GM19043 (cell line): ENCODE measurements around the gene NELFCD.

ENCODE experiments used
- ATAC-seq: cut with Tn5 transposase; IDR thresholded peaks from one replicate; pipeline ENCODE4 v1.9.1; 2021; ENCODE audit warnings: low read depth; ENCODE audit not compliant: unreplicated experiment

NELFCD gene

DNA sequence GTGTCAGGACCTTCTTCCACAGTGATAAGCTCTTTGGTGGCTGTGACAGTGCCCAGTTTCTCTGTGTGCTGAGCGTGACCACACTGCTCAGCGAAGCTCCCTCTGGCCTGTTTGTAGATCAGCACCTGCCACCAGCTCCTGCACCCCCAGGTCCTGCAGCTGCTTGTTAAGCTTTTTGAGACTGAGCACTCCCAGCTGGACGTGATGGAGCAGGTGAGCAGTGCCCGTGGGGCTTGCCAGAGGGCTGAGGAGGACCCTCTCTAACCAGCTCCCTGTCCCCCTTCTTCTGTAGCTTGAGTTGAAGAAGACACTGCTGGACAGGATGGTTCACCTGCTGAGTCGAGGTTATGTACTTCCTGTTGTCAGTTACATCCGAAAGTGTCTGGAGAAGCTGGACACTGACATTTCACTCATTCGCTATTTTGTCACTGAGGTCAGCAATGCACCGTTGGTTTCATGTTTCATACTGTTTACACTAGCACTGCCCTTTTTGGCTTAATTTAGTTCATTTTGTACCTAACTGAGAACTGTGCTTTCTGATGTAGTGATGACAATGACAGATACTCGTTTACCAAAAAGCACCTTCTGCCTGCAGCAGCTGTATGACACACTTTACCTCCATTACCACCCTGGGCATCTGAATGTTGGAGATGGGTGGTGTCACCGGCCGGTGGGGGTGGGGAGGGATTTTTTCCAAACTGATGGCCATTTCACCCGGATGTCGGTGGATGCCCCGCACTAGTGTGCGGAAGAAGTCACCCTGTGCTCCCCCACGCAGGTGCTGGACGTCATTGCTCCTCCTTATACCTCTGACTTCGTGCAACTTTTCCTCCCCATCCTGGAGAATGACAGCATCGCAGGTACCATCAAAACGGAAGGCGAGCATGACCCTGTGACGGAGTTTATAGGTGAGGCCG, 12.5 kb downstream of the NELFCD start:
- no peak for ATAC-seq

DNA sequence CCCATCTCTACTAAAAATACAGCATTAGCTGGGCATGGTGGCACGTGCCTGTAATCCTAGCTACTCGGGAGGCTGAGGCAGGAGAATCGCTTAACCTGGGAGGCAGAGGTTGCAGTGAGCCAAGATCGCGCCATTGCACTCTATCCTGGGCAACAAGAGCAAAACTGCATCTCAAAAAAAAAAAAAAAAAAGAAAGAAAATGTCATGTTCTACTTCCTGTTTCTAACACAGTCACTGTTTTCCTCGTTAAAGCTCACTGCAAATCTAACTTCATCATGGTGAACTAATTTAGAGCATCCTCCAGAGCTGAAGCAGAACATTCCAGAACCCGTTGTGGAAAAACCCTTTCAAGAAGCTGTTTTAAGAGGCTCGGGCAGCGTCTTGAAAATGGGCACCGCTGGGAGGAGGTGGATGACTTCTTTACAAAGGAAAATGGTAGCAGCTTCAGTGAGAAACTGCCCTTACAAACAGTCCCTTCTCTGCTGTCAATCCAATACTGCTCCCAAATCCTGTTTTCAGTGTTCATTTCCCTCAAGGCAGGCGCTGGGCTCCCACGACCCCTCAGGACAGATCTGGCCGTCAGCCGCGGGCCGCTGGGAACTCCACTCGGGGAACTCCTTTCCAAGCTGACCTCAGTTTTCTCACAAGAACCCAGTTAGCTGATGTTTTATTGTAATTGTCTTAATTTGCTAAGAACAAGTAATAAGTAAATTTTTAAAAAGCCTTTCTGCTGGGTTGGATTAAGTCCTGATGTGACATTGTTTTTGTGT, 13.5 kb downstream of the NELFCD start:
- ATAC-seq = no peak

DNA sequence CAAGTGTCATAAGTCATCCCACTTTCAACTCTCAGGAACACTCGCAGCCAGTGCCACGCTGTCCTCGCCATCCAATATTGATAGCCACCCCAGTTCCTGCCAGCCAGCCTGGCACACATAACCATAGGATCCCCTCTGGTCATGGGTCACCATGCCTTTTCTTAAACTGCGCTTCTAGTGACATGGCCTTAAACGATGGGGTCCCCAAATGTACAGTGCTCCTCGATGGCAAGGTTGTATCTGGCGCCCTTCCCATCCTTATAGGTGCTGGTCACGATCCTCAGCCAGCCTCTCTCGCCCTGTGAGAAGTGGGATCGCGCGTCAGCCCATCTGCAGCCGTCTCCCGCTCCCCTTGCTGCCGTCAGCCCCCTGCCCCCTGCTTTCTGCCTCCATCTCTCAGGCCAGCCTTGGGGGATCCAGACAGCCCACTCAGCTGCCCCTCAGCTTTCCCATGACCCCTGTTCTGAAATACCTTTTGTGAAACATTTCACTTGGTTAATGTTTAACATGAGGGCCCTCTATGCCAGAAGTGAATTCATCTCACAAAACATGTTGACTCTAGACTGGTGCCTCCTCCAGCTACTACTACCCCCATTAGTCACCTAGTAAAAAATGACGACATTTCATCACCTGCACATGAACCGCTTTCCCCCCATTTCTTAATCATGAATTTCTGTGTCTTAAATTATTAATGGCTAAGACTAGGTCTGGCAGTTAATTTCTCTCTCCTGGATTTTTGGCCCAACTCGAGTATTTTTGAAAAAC, 14.6 kb downstream of the NELFCD start:
- ATAC-seq = no peak

DNA sequence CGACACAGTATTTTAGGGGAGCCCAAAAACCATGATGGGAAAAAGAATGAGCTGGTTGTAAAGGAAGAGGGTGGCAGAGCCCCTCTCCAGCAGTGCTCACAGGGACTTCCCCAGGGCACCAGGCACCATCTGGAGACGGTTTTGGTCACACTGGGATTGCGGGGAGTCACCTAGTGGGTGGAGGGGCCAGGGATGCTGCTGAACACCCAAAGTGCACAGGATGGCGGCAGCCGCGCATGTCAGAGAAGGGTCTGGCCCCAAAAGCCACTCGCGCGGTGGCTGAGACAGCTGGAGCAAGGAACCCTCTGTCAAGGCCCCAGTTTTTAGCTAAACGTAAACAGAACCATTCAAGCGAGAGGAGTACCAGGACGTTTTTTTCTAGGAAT, 15.2 kb downstream of the NELFCD start:
- no peak for ATAC-seq

GRCh38 chr20:58997141-58997770, 16.2 kb downstream of the NELFCD start:
- ATAC-seq = no peak

GRCh38 chr20:58998656-58999055, 17.6 kb downstream of the NELFCD start:
- no peak for ATAC-seq

GRCh38 chr20:59000326-59000725, 19.3 kb downstream of the NELFCD start:
- ATAC-seq = no peak

- ATAC-seq = no peak
Observed at GRCh38 chr20:59001068-59001448, 20.0 kb downstream of the NELFCD start.

DNA sequence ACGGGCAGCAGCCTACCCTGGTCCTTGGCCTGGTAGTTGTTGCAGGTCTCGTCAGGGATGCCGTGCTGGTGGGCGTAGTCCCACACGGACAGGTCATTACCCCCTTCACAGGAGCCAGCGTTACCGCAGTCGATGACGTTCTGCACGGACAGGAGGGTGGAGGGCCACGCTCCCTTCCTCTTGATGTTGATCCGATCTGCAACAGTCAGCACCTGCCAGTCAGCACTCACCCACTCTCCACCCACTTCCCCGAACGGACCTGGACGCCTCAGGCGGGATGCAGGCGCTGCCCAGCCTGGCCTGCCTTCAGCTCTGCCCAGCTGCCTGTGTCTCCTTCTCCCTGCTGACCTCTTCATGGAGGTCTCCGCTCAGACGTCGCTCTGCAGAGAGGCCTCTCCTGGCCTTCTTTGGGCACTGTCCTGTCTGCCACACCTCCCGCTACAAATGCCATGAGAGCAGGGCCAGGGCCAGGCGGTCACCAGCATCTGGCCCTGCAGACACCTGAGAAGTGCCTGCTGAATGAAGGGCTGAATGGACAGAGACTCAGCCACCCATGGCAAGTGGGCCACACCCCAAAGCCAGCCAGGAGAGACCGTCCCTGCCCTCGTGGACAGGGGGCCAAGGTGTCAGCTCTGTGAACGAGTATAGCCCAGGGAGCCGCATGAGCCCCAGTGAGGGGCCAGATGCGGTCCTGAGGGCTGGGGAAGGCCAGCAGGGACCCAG, 20.6 kb downstream of the NELFCD start:
- no peak for ATAC-seq

DNA sequence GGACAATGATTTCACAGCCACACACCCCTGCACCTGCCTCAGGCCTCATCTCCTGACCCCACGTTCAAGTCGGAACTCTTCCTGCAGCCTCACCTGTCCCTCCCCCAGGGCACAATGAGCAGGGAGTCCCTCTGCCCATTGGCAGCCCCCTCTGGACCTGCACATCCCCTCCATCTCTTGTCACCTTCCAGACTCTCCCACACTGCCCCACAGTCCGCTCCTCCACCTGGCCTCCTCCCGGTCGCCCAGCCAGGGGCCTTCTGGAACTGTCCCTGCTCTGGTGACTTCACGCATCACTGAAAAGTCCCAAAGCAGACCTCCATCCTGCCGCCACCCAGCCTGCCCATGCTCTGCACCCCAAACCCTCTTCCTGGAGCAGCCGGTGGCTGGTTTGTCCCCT, 21.3 kb downstream of the NELFCD start:
- ATAC-seq = no peak

GRCh38 chr20:59002874-59003399, 21.9 kb downstream of the NELFCD start:
- no peak for ATAC-seq

DNA sequence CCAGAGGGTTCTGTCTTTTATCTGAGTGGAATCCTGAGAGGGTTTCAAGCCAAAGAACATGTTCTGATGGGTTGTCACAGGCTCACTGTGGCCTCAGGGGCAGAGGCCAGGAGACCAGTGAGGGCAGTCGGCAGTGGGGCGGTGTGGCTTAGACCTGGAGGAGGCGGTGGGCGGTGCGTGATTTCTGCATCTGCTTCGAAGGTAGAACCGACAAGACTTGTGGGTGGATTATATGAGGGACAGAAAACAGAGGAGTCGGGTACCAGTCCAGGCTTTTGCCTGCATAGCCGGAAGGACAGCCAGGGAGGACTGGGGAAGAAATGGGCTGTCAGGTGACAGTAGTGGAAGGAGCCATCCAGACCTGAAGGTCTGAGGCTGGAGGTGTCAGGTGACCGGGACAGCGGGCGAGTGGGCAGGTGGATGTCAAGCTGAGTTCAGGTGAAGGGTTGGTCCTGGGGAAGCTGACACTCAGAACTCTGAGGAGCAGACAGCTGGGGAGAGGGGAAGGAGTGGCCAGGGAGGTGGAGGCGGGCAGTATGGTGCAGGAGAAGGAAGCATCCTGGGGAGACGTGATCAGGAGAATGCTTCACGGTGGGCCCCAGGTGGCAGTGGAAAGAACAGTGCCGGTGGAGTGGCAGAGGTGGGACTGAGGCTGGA, 22.9 kb downstream of the NELFCD start:
- ATAC-seq = no peak

DNA sequence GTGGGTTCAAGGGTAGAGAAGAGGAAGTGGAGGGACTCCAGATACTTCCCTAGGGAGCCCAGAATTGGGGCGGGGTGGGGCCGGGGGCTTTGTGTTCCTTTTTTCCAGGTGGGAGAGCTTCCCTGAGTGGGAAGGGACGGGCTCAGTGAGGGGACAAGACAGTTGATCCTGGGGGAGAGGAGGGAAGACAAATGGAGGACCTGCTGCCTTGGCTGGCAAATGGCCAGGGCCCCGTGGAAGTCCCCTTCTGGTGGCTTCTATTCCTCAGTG, 23.4 kb downstream of the NELFCD start:
- ATAC-seq = no peak

- peak; percentile 55 for ATAC-seq
Observed at GRCh38 chr20:59004763-59005522, 23.9 kb downstream of the NELFCD start.

GRCh38 chr20:59005523-59006166, 24.6 kb downstream of the NELFCD start:
- no peak for ATAC-seq

- ATAC-seq = no peak
Observed at GRCh38 chr20:59006167-59006863, 25.3 kb downstream of the NELFCD start.

DNA sequence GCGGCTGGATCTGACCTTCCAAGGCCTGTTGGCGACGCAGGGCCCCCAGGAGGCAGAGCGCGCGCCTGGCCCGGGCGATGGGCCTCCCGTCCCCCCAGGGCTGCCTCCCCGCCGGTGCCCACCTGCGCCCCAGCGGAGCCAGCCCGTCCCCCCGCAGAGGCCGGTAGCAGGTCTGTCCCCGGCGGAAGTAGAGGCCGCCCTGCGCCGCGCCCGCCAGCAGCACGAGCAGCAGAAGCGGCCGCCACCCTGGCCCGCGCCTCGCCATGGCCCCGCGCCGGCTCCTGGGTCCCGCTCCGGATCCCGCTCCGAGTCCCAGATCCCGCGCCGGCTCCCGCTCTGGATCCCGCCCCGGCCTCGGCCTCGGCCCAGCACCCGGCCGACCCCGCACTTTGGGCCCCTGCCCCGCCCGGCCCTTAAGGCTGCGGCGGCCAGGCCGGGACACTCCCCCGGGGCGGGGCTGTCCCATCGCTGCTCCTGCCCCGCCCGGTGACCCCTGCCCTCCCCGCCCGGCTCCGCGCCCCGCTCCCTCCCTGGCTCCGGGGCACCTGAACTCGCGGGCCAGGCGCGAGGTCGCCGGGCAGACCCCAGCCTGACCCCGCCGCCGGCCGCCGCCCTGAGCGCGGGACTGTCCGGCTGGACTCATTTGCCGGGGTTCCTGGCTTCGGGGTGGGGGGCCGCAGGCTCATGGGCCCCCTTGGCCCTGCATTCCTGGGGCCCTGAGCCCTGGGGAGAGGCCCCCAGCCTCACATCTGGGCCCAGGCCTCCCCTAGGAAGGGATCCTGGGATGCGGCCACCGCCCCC, 26.0 kb downstream of the NELFCD start, which contains the start of gene CTSZ:
Gene CTSZ (minus strand): TSS at position 391 of the 801 bp plus-strand sequence. CDS start 126 bp downstream, at position 265.
- ATAC-seq = no peak
